ENCODE results near the gene RANBP1. TPM values are rescaled to one million over a fixed set of nuclear protein-coding genes. Genes with fewer than 3 reads are reported as not detected.

RANBP1 gene
- total and polyA plus RNA-seq, 2 donors (not counting 1 experiment from before 2014, with no cell fraction given), result 67.0 to 77.6 TPM

GRCh38 chr22:20093418-20094196, 22.3 kb upstream of the RANBP1 start:
- no peaks in the 10 kb centered on the region for H3K27me3 ChIP-seq (replicated peaks in 1 of 4; ENCODE audit: control extremely low read depth in 1 of 4, control insufficient read depth in 3 of 4, insufficient read depth in 4 of 4, low read length in 3 of 4)
- H2AFZ ChIP-seq (ENCODE audit: insufficient read depth, low read depth, low read length, poor library complexity, severe bottlenecking), result no peak overlapping the region
- no peak overlapping the region for H3K9ac ChIP-seq (ENCODE audit: low read length)
- Mint-ChIP-seq H3K9me3 (ENCODE audit: insufficient read depth) (no peaks in the 10 kb centered on the region), H3K27me3 (no peaks in the 10 kb centered on the region), H3K4me3 (no peak overlapping the region), H3K27ac (no peak overlapping the region), H3K4me1 (no peaks in the 10 kb centered on the region)
- ChIA-PET POLR2A (no interaction called here), CTCF (no interaction called here)
- no peaks in the 10 kb centered on the region for H3K4me1 ChIP-seq (ENCODE audit: control insufficient read depth in 2 of 2, insufficient read depth in 2 of 2, low read length in 2 of 2)
- DNase-seq (no peak), ATAC-seq (ENCODE audit: low read depth) (no peak)
- intact Hi-C loops (cut with micrococcal nuclease), result no loop called here
- H3K9me3 ChIP-seq (ENCODE audit: control extremely low read depth in 1 of 3, control insufficient read depth in 2 of 3, insufficient read depth in 1 of 3, low read length in 2 of 3), result no peaks in the 10 kb centered on the region
- H3K27ac ChIP-seq (ENCODE audit: low read length in 2 of 2), result no peak overlapping the region
- no peaks in the 10 kb centered on the region for H3K79me2 ChIP-seq (ENCODE audit: control insufficient read depth, insufficient read depth, low read length)
- peaks cover 3 to 64% of the 10 kb centered on the region in 2 experiments for H3K36me3 ChIP-seq (replicated peaks in 1 of 2; ENCODE audit: control extremely low read depth in 1 of 2, control insufficient read depth in 1 of 2, extremely low read depth in 1 of 2, insufficient read depth in 2 of 2, low read length in 1 of 2)
- no peak overlapping the region for H3K4me2 ChIP-seq (replicated peaks; ENCODE audit: low read depth, low read length, poor library complexity, severe bottlenecking)
- no peak overlapping the region for H3K4me3 ChIP-seq (ENCODE audit: control extremely low read depth in 1 of 5, extremely low read depth in 1 of 5, insufficient read depth in 1 of 5, low read depth in 2 of 5, low read length in 4 of 5)
- TF ChIP-seq EZH2 (IDR thresholded peaks at IDR 0.05; ENCODE audit: borderline replicate concordance, insufficient read depth, low read depth, low read length, poor library complexity, severe bottlenecking), result no peak
- TF ChIP-seq CTCF (IDR thresholded peaks at IDR 0.05), result no peak
- no peaks in the 10 kb centered on the region for H4K20me1 ChIP-seq (ENCODE audit: control insufficient read depth, insufficient read depth, low read length, poor library complexity, severe bottlenecking)
- 99% methylated on average over 11 of the region's 13 CpGs for WGBS (ENCODE audit: insufficient coverage)

GRCh38 chr22:20094197-20094807, 21.6 kb upstream of the RANBP1 start:
- H3K79me2 ChIP-seq (ENCODE audit: control insufficient read depth, insufficient read depth, low read length), result no peaks in the 10 kb centered on the region
- no peak overlapping the region for H3K27ac ChIP-seq (ENCODE audit: low read length in 2 of 2)
- no peak overlapping the region for H3K4me3 ChIP-seq (ENCODE audit: control extremely low read depth in 1 of 5, extremely low read depth in 1 of 5, insufficient read depth in 1 of 5, low read depth in 2 of 5, low read length in 4 of 5)
- ChIA-PET CTCF (no interaction called here), POLR2A (no interaction called here)
- intact Hi-C loops (cut with micrococcal nuclease), result no loop called here
- H4K20me1 ChIP-seq (ENCODE audit: control insufficient read depth, insufficient read depth, low read length, poor library complexity, severe bottlenecking), result no peaks in the 10 kb centered on the region
- H3K9me3 ChIP-seq (ENCODE audit: control extremely low read depth in 1 of 3, control insufficient read depth in 2 of 3, insufficient read depth in 1 of 3, low read length in 2 of 3), result no peaks in the 10 kb centered on the region
- TF ChIP-seq CTCF (IDR thresholded peaks at IDR 0.05), result no peak
- no peak for TF ChIP-seq EZH2 (IDR thresholded peaks at IDR 0.05; ENCODE audit: borderline replicate concordance, insufficient read depth, low read depth, low read length, poor library complexity, severe bottlenecking)
- H3K9ac ChIP-seq (ENCODE audit: low read length), result no peak overlapping the region
- no peak overlapping the region for H3K4me2 ChIP-seq (replicated peaks; ENCODE audit: low read depth, low read length, poor library complexity, severe bottlenecking)
- H3K4me1 ChIP-seq (ENCODE audit: control insufficient read depth in 2 of 2, insufficient read depth in 2 of 2, low read length in 2 of 2), result no peaks in the 10 kb centered on the region
- WGBS (ENCODE audit: insufficient coverage), result 98% methylated on average over 13 of the region's 15 CpGs
- no peak overlapping the region for H2AFZ ChIP-seq (ENCODE audit: insufficient read depth, low read depth, low read length, poor library complexity, severe bottlenecking)
- Mint-ChIP-seq H3K27me3 (no peaks in the 10 kb centered on the region), H3K27ac (no peak overlapping the region), H3K9me3 (ENCODE audit: insufficient read depth) (no peaks in the 10 kb centered on the region), H3K4me1 (no peaks in the 10 kb centered on the region), H3K4me3 (no peak overlapping the region)
- no peak for ATAC-seq (ENCODE audit: low read depth)
- peaks cover 3 to 59% of the 10 kb centered on the region in 2 experiments for H3K36me3 ChIP-seq (replicated peaks in 1 of 2; ENCODE audit: control extremely low read depth in 1 of 2, control insufficient read depth in 1 of 2, extremely low read depth in 1 of 2, insufficient read depth in 2 of 2, low read length in 1 of 2)
- H3K27me3 ChIP-seq (replicated peaks in 1 of 4; ENCODE audit: control extremely low read depth in 1 of 4, control insufficient read depth in 3 of 4, insufficient read depth in 4 of 4, low read length in 3 of 4), result no peaks in the 10 kb centered on the region
- DNase-seq, result no peak
